Astrocyte (in vitro differentiated cells and primary cell): ENCODE data around the gene LPAR3. TPM values are rescaled to one million over a fixed set of nuclear protein-coding genes. Genes with fewer than 3 reads are reported as not detected.

Source experiments
- DNase-seq: peaks from one replicate; pipeline ENCODE4 v3.0.0-alpha.2; 2010; ENCODE audit warnings: low read depth
- FAIRE-seq: peaks from 2 replicates; lab custom pipeline; 2011; peaks lifted over from hg19 to GRCh38; lab: Jason Lieb, UNC
- H2AFZ ChIP-seq: 2 replicates; pipeline ENCODE4 v1.6.0; 2012; ENCODE audit warnings: low read depth, low read length, inconsistent platforms
- H3K27ac ChIP-seq: 2 replicates; pipeline ENCODE4 v1.5.1; 2011; ENCODE audit warnings: low read depth, low read length, inconsistent platforms
- H3K27me3 ChIP-seq: 2 replicates; pipeline ENCODE4 v1.6.0; 2011; ENCODE audit warnings: low read length, inconsistent platforms; ENCODE audit not compliant: insufficient read depth
- H3K36me3 ChIP-seq: 2 replicates; pipeline ENCODE4 v1.5.1; 2011; ENCODE audit warnings: low read length, inconsistent platforms; ENCODE audit not compliant: insufficient read depth
- H3K4me1 ChIP-seq: 2 replicates; pipeline ENCODE4 v1.5.1; 2011; ENCODE audit warnings: low read length, inconsistent platforms; ENCODE audit not compliant: insufficient read depth
- H3K4me2 ChIP-seq: 2 replicates; pipeline ENCODE4 v1.6.0; 2012; ENCODE audit warnings: low read length, inconsistent platforms
- H3K4me3 ChIP-seq: 2 replicates; pipeline ENCODE4 v1.5.1; 2011; ENCODE audit warnings: low read depth, mild to moderate bottlenecking, low read length, inconsistent platforms; ENCODE audit not compliant: insufficient read depth
- H3K79me2 ChIP-seq: 2 replicates; pipeline ENCODE4 v1.6.0; 2012; ENCODE audit warnings: mild to moderate bottlenecking, low read length, inconsistent platforms; ENCODE audit not compliant: insufficient read depth
- H3K9ac ChIP-seq: 2 replicates; pipeline ENCODE4 v1.6.0; 2012; ENCODE audit warnings: mild to moderate bottlenecking, low read length, inconsistent platforms
- H3K9me3 ChIP-seq: 2 replicates; pipeline ENCODE4 v1.5.1; 2012; ENCODE audit warnings: low read depth, mild to moderate bottlenecking, low read length, inconsistent platforms; ENCODE audit not compliant: insufficient read depth
- H4K20me1 ChIP-seq: 2 replicates; pipeline ENCODE4 v1.6.0; 2012; ENCODE audit warnings: low read length, inconsistent platforms; ENCODE audit not compliant: insufficient read depth
- H3K27ac Mint-ChIP-seq: one replicate; pipeline ENCODE4 v1.8.0; 2021; ENCODE audit warnings: mild to moderate bottlenecking, mixed read lengths; ENCODE audit not compliant: unreplicated experiment
- H3K27me3 Mint-ChIP-seq: one replicate; pipeline ENCODE4 v1.8.0; 2021; ENCODE audit warnings: low read depth, mixed read lengths; ENCODE audit not compliant: unreplicated experiment
- H3K36me3 Mint-ChIP-seq: one replicate; pipeline ENCODE4 v1.8.0; 2021; ENCODE audit warnings: low read depth, mixed read lengths; ENCODE audit not compliant: unreplicated experiment
- H3K4me1 Mint-ChIP-seq: one replicate; pipeline ENCODE4 v1.8.0; 2021; ENCODE audit warnings: low read depth, mixed read lengths; ENCODE audit not compliant: unreplicated experiment
- H3K4me3 Mint-ChIP-seq: one replicate; pipeline ENCODE4 v1.8.0; 2021; ENCODE audit warnings: mild to moderate bottlenecking, moderate library complexity, mixed read lengths; ENCODE audit not compliant: unreplicated experiment
- H3K9me3 Mint-ChIP-seq: one replicate; pipeline ENCODE4 v1.8.0; 2021; ENCODE audit warnings: mild to moderate bottlenecking, mixed read lengths; ENCODE audit not compliant: unreplicated experiment
- CTCF ChIP-seq: IDR thresholded peaks from 2 replicates; pipeline ENCODE4 v1.5.1; 2011; ENCODE audit warnings: low read depth, mild to moderate bottlenecking, inconsistent platforms, low read length, moderate library complexity; ENCODE audit not compliant: insufficient read depth
- EZH2 ChIP-seq: IDR thresholded peaks from 2 replicates; pipeline ENCODE4 v1.6.1; 2012; ENCODE audit warnings: mild to moderate bottlenecking, low read length, inconsistent platforms; ENCODE audit not compliant: insufficient read depth
- total RNA-seq: library from RNA; stranded (reverse); gene quantifications from 2 replicates; pipeline ENCODE4 v1.2.1, GENCODE V29; 2021

LPAR3 gene
- total RNA-seq, 1 donor from 2014 or later = 0.70 TPM

DNA sequence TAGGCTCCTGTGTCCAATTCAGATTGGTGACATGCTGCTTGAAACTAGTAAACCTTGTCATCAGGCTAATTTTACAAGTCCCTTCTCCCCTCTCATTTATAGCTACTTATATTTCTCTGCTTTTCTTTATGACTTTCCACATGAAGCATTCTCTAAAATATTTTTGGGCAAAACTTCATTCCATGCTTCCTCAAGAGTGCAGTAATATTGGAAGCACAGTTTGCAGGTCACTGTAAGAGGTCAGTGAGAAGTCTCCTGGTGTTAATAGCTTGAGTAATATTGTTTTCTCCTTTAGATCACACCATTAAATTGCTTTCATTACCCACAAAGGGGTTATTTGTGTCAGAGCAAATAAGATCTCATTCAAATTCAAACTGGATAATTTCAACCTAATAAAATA, 46.6 kb downstream of the LPAR3 start:
- DNase-seq = no peak
- Histone ChIP-seq H3K9me3 (no peaks in the 10 kb centered on the region), H3K36me3 (no peaks in the 10 kb centered on the region), H3K4me2 (no peak overlapping the region), H2AFZ (no peak overlapping the region), H3K27ac (no peak overlapping the region), H3K4me1 (peaks cover 11% of the 10 kb centered on the region), H3K27me3 (no peaks in the 10 kb centered on the region), H3K9ac (no peak overlapping the region), H3K79me2 (no peaks in the 10 kb centered on the region), H3K4me3 (no peak overlapping the region), H4K20me1 (no peaks in the 10 kb centered on the region)
- peaks cover 17% of the 10 kb centered on the region for H3K4me1 Mint-ChIP-seq
- no peaks in the 10 kb centered on the region for H3K27me3 Mint-ChIP-seq
- H3K4me3 Mint-ChIP-seq = no peak overlapping the region
- no peaks in the 10 kb centered on the region for H3K36me3 Mint-ChIP-seq
- peaks cover 2% of the 10 kb centered on the region for H3K9me3 Mint-ChIP-seq
- no peak for FAIRE-seq
- TF ChIP-seq CTCF (no peak), EZH2 (no peak)
- H3K27ac Mint-ChIP-seq = no peak overlapping the region

- FAIRE-seq (no peak), DNase-seq (no peak)
- Histone ChIP-seq H3K79me2 (no peaks in the 10 kb centered on the region), H3K27ac (no peak overlapping the region), H3K9ac (no peak overlapping the region), H3K9me3 (no peaks in the 10 kb centered on the region), H3K4me2 (no peak overlapping the region), H3K36me3 (no peaks in the 10 kb centered on the region), H3K4me1 (peaks cover 11% of the 10 kb centered on the region), H3K4me3 (no peak overlapping the region), H3K27me3 (no peaks in the 10 kb centered on the region), H4K20me1 (no peaks in the 10 kb centered on the region), H2AFZ (no peak overlapping the region)
- Mint-ChIP-seq H3K9me3 (peaks cover 2% of the 10 kb centered on the region), H3K27ac (no peak overlapping the region), H3K4me1 (peaks cover 16% of the 10 kb centered on the region), H3K36me3 (no peaks in the 10 kb centered on the region), H3K27me3 (no peaks in the 10 kb centered on the region), H3K4me3 (no peak overlapping the region)
- TF ChIP-seq EZH2 = no peak
- TF ChIP-seq CTCF = no peak
Measured at GRCh38 chr1:84845357-84845756, 47.6 kb downstream of the LPAR3 start.

GRCh38 chr1:84844094-84844493, 48.9 kb downstream of the LPAR3 start:
- Histone ChIP-seq H2AFZ (no peak overlapping the region), H3K9ac (no peak overlapping the region), H3K27ac (no peak overlapping the region), H4K20me1 (no peaks in the 10 kb centered on the region), H3K27me3 (no peaks in the 10 kb centered on the region), H3K4me1 (peaks cover 11% of the 10 kb centered on the region), H3K4me2 (no peak overlapping the region), H3K36me3 (no peaks in the 10 kb centered on the region), H3K4me3 (no peak overlapping the region), H3K9me3 (no peaks in the 10 kb centered on the region), H3K79me2 (no peaks in the 10 kb centered on the region)
- Mint-ChIP-seq H3K27ac (no peak overlapping the region), H3K9me3 (no peaks in the 10 kb centered on the region), H3K4me3 (no peak overlapping the region), H3K4me1 (peaks cover 16% of the 10 kb centered on the region), H3K27me3 (no peaks in the 10 kb centered on the region), H3K36me3 (no peaks in the 10 kb centered on the region)
- DNase-seq (no peak), FAIRE-seq (no peak)
- no peak for TF ChIP-seq CTCF
- TF ChIP-seq EZH2 = no peak
